Peyer's patch (tissue), 4 donors: Measurements from ENCODE around the gene CCL24.

Source experiments
- POLR2A ChIP-seq, 2 donors: fragments of 450-650 bp; IDR thresholded peaks; one replicate each; pipeline ENCODE4 v1.5.1; 2017; ENCODE audit warnings: antibody characterized with exemption in 2 of 2, mild to moderate bottlenecking in 2 of 2, moderate library complexity in 2 of 2
- TF ChIP-seq, protein P1 (sequence below), 6 experiments: fragments of 450-650 bp in 4 of 6; fragments of 200-600 bp in 2 of 6; sonication (generic) in 1 of 6; IDR thresholded peaks; one replicate each; pipeline ENCODE4 v1.5.1; 2017 to 2019; ENCODE audit warnings: antibody characterized with exemption in 6 of 6, mild to moderate bottlenecking in 3 of 6, moderate library complexity in 1 of 6

DNA sequence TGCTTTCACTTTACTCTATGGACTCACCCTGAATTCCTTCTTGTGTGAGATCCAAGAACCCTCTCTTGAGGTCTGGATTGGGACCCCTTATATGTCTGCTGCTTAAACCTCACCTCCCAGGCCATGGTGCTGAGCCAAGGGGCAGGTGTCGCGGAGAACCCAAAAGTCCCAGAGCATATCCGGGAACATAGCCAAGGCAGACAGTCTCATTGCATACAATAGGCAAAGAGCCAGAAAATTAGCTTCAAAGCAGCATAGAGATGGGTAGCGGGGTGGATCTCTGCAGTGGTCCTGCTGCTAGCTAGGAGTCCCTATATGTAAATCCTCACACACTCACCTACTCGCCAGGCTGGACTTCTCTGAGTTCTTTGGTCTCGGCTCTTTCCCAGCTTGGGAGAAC, 5.5 kb downstream of the CCL24 start:
- TF ChIP-seq, protein P1, sequence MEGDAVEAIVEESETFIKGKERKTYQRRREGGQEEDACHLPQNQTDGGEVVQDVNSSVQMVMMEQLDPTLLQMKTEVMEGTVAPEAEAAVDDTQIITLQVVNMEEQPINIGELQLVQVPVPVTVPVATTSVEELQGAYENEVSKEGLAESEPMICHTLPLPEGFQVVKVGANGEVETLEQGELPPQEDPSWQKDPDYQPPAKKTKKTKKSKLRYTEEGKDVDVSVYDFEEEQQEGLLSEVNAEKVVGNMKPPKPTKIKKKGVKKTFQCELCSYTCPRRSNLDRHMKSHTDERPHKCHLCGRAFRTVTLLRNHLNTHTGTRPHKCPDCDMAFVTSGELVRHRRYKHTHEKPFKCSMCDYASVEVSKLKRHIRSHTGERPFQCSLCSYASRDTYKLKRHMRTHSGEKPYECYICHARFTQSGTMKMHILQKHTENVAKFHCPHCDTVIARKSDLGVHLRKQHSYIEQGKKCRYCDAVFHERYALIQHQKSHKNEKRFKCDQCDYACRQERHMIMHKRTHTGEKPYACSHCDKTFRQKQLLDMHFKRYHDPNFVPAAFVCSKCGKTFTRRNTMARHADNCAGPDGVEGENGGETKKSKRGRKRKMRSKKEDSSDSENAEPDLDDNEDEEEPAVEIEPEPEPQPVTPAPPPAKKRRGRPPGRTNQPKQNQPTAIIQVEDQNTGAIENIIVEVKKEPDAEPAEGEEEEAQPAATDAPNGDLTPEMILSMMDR (IDR thresholded peaks at IDR 0.05), result no peak
- no peak for TF ChIP-seq POLR2A (IDR thresholded peaks at IDR 0.05)
